NCI-H82 (cell line): ENCODE data around the gene LILRB5.
"Not testable (repeated sequence)": the region's sequence is repeated elsewhere in the genome, so short reads cannot be mapped to it uniquely, and the experiment has no call there.

Experiments
- DNase-seq: peaks from one replicate; lab custom pipeline; 2025; lab: John Stamatoyannopoulos, UW

The LILRB5 gene

DNA sequence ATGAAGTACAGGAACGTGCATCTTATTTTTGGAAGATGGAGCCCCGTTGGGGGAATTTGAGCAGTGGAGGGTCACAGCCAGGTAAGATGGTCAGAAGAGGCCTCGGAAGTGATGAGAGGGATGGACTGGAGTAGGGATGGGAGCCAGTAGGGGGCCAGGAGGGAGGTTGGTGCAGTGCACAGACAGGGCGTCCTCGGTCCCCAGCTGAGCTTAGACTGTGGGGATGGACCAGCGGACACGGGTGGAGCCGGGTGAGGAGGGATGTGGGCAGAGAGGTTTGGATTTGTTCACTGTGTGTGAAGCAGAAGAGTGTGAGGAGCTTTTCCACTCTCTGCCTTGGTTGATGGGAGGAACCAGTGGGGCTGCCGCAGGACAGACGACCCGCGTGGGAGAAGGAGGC lies 45.8 kb downstream of the LILRB5 start:
- no peak for DNase-seq

DNA sequence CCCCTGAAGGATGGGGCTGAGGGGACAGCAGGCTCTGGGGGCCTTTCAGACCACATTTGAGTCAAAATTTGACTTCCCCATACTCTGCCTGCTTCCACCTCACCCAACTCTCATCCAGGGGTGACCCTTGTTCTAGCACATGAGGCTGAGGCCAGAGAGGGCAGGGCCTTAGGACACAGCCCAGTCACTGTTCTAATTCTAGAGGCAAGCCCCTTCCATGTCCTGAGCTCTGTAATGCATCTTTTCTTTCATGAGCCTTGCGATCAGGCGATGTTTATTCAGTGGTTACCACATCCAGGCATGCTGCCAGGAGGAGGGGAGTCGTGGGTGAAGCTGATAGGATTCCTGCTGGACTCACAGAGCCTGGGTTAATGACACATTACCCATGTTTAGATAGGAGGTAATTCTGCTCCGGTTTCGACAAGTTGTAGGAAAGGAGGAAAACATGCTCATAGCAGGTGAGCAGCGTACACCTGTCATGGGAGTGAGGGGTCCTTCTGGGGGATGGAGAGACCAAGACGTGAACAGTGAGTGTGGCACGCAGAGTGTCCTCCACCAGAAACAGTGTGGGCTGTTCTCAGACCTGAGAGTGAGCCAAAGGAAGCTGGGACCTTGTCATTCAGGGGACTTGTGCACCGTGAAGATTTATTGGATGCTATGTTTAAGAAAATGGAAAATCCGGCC lies 47.1 kb downstream of the LILRB5 start:
- DNase-seq: peak; percentile 48

DNA sequence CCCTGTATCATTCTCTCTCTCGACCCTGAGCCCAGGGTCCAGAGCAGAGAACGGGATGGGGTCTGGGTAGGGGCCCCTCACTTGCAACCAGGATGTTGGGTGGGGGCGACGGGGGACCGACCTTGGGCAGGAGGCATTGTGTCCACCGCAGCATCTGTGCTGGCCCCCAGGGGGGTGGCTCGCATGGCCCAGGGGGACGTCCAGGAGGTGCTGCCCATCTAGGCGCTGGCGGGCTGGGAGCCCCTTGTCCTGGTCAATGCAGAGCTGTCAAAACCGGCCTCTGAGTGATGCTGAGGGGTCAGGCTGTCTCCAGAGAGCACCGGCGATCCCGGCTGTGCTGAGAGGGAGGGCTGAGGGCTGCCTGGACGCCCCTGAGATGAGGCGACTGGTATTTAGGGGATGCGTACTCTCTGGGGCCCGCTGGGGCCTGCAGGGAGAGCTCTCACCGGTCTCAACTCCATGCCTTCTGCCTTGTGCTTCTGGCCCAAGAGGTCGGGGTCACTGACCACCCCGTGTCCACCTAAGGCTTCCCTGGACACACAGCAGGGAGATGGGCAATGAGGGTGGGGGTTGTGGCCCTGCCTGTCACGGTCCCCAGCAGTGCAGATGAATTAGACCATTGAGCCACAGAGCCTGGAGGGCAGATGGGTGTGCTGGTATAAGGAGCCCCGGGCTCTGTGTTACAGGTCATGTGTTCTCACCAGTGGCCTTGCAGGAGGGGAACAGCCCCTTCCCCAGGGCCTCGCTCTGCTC lies 47.8 kb downstream of the LILRB5 start:
- peak; percentile 57 for DNase-seq

DNA sequence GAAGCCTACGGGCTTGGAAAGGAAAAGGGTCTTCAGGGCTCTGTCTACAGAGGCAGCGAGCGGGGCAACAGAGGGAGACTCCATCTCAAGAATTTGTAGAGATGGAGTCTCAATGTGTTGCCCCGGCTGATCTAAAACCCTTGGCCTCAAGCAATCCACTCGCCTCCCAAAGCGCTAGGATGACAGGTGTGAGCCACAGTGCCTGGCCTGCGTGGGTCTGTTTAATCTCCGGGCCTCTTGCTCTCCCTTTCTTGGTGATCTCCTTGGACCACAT lies 48.4 kb downstream of the LILRB5 start:
- peak; percentile 70 for DNase-seq

DNA sequence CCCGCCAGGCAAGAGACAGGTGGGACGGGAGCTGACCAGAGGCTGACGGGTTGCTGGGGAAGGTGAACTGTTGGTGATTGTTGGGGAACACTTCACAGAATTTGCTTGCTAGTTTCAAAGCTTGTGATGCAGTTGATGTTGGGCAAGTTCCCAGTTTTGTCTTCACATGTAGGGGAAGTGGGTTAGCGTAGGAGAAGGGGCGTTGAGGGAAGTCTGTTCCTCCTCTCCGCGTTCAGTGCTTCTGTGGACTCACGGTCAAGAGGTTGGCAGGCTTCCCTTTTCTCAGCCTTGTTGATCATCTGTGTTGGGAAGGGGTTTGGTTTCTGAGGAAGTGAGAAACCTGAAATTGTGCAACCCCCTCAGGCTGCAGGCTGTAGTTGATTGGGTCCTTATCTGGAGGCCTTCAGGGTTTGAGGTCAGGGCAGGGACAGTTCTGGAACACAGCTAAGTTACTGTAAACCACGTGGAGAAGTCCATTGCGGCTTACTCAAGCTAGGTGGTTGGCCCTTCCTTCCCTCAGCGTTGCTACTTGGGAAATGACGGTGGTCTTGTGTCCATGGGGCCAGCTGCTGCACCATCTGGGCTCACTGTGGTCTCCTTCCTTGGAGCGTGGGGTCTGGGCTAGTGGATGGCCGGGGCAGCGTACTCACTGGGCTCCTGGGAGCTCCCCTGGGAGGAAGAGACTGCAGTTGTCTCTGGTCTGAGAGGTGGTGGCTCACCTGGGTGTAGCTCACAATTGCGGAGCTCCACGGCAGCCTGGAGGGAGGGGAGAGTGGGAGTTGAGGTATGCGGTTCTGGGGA lies 48.9 kb downstream of the LILRB5 start:
- peak; percentile 70 for DNase-seq

DNA sequence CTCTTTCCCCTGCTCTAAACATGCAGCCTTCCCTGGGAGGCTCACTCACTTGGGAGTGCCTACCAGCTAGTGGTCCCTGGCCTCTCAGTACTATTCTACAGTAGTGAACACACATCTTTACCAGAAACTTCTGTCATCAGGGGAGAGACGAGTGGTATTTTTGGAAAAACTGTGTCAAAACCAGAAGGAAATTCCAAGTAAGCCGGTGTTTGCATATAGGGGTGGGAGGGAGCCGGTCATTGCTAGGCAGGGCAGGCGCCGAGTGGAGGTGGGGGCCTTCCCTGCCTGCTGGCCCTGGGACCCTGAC lies 49.4 kb downstream of the LILRB5 start:
- DNase-seq: no peak

DNA sequence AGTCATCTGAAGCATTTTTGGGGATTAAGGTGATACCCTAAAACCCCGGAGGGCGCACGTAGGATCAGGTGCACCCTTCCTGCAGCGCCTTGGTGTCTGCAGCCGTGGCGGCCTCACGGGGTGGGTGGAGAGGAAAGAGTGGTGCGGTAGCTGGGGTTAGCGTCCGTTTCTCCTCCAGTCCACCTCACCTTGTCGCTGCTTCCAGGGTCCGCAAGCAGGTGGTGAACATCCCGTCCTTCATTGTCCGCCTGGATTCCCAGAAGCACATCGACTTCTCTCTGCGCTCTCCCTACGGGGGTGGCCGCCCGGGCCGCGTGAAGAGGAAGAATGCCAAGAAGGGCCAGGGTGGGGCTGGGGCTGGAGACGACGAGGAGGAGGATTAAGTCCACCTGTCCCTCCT lies 49.9 kb downstream of the LILRB5 start:
- not testable (repeated sequence) for DNase-seq

DNA sequence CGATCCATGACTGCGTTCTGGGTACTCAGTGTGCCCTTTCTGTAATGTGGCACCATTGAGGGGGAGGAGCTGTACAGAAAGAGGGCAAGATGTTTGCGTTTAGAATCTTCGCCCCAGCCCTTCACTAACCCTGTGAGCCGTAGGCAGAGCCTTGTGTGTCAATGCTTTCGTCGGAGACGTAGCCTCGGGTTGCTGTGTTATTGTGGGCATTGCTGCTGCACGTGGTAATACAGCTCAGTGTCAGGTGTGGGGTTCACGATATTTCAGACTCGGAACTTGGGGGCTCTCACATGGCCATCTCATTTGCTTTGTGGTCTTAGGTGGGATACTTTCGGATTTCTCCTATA lies 50.3 kb downstream of the LILRB5 start:
- DNase-seq: no peak

DNA sequence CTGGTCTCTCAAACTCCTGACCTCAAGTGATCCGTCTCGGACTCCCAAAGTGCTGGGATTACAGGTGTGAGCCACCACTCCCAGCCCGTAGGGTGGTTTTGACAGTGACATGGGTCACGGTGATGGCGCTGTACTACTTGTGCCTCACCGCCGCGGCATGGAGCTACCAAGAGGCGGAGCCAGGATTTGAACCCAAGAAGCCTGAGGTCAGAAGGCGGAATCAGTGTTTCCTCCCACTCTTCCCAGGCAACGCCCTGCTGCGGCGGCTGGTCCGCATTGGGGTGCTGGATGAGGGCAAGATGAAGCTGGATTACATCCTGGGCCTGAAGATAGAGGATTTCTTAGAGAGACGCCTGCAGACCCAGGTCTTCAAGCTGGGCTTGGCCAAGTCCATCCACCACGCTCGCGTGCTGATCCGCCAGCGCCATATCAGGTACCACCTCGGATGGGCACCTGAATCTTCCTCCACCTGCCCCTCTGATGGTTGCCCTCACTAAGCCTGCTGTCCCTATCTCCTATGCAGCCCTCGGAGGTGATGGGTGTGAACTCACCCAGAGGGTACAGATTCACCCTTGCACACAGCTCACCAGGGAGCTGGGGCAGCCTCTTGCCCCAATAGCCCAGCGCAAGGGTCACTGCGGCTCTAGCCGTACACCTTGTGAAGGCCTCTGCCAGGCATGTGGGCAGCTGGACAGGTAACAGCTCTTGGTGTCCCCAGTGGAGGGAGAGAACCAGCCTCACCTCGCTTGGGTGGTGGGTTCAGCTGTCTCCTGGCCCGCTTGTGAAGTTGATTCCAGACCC lies 50.8 kb downstream of the LILRB5 start:
- no peak for DNase-seq

DNA sequence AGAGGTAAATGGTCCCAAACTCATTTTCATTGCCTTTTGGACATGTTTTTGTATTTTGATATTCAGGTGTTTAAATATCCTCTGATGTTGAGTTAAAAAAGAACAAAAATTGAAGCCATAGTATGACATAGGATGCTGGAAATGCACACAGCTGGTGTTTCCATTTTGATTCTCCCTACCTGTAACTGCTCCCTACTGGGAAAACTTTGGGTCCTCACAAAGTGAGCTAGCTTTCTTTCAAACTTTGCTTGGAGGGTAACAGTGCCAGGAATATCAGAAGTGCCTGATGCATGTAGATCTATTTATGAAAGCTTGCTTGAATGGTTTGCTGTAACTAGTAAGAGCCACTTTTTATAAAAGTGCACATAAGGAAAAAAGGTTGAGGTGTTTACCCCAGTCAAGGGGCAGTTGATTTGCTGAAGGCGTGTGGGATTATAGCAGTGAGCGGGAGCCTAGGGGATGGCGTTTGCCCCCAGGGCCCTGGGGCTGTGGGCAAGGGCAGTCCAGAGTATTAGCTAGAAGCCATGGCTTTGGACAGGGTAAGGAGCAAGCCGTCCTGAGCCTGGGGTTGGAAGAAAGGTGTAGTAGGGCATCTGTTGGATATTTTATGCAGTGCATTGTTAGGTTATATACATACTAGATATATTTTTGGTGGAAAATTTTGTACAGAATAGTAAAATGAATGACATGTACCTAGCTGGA lies 52.2 kb downstream of the LILRB5 start:
- DNase-seq: no peak

DNA sequence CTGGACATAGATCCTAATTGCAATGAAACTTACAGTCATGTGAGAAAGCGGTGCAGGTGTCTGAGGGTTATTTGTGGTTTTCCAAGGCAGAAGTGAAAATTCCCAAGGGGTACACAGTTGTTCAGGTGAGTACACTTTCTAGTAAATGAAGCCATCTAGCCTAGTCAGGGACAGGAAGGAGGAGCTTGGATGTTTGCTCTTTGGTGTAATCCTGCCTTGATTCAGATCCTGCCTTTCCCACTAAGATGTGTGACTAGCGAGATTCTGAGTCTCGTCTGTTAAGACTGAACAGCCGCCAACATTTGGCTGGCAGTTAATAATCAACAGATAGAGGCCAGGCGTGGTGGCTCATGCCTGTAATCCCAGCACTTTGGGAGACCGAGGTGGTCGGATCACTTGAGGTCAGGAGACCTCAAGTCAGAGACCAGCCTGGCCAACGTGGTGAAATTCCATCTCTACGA lies 53.9 kb downstream of the LILRB5 start:
- DNase-seq: peak; percentile 17

DNA sequence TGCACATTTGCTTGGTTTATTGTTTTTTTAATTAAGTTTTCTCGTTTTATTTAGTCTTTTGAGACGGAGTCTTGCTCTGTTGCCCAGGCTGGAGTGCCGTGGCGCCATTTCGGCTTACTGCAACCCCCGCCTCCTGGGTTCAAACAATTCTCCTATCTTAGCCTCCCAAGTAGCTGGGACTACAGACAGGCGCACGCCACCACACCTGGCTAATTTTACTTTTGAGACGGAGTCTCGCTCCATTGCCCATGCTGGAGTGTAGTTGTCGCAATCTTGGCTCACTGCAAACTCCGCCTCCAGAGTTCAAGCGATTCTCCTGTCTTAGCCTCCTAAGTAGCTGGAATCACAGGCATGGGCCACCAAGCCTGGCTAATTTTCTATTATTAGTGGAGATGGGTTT lies 55.1 kb downstream of the LILRB5 start:
- DNase-seq: no peak

DNA sequence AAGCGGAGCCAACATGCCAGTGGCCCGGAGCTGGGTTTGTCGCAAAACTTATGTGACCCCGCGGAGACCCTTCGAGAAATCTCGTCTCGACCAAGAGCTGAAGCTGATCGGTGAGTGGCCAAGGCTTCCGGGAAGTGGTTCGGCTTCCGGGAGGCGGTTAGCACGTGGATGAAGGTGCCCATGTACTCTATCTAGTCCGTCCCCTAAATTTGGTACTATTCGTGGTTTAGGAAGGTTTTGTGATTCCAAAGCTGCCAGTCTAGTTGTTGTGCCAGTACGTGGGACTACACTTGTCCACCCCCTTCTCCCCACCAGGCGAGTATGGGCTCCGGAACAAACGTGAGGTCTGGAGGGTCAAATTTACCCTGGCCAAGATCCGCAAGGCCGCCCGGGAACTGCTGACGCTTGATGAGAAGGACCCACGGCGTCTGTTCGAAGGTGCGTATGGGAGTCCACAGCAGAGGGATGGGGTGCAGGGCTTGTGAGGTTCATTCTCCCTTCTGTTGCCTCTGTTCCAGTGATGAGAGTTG lies 55.8 kb downstream of the LILRB5 start:
- DNase-seq: no peak
